ENCODE data around the gene OIT3. TPM values are rescaled to one million over a fixed set of nuclear protein-coding genes. Genes with fewer than 3 reads are reported as not detected.

OIT3 gene
- total RNA-seq, 2 experiments from 2014 or later = not detected

DNA sequence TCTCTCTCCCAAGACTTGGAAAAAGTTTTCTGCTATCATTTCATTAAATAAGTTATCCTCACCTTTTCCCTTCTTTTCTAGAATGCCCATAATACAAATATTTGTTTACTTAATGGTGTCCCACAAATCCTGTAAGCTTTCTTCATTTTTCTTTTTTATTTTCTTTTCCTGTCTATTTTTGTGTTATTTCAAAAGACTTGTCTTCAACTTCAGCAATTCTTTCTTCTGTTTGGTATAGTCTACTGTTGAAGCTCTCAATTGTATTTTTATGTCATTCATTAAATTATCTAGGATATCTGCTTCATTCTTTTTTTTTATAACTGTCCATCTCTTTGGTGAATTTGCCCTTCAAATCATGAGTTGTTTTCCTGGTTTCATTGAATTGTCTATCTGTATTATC lies 86.2 kb downstream of the OIT3 start:
- Histone ChIP-seq H4K20me1 (ENCODE audit: insufficient read depth, low read length) (no peaks in the 10 kb centered on the region), H3K4me1 (ENCODE audit: insufficient read depth, low read length, poor library complexity, severe bottlenecking) (no peaks in the 10 kb centered on the region), H3K36me3 (ENCODE audit: insufficient read depth, low read length) (no peaks in the 10 kb centered on the region), H3K79me2 (ENCODE audit: insufficient read depth, low read depth, low read length) (no peaks in the 10 kb centered on the region), H3K4me2 (ENCODE audit: low read length) (no peak overlapping the region), H3K9me3 (ENCODE audit: low read length) (peaks cover 39% of the 10 kb centered on the region; the same call in 1 of the 2 replicates), H3K9me2 (ENCODE audit: insufficient read depth, low read length) (no peaks in the 10 kb centered on the region), H3K27ac (ENCODE audit: low read depth, low read length, poor library complexity, severe bottlenecking) (no peak overlapping the region), H3K4me3 (ENCODE audit: low read depth, low read length, poor library complexity, severe bottlenecking) (no peak overlapping the region), H2AFZ (ENCODE audit: low read length) (no peak overlapping the region)
- CTCF ChIA-PET (ENCODE audit: unreplicated experiment) = no interaction called here
- DNase-seq (ENCODE audit: low spot score) = no peak
- TF ChIP-seq, protein P1, sequence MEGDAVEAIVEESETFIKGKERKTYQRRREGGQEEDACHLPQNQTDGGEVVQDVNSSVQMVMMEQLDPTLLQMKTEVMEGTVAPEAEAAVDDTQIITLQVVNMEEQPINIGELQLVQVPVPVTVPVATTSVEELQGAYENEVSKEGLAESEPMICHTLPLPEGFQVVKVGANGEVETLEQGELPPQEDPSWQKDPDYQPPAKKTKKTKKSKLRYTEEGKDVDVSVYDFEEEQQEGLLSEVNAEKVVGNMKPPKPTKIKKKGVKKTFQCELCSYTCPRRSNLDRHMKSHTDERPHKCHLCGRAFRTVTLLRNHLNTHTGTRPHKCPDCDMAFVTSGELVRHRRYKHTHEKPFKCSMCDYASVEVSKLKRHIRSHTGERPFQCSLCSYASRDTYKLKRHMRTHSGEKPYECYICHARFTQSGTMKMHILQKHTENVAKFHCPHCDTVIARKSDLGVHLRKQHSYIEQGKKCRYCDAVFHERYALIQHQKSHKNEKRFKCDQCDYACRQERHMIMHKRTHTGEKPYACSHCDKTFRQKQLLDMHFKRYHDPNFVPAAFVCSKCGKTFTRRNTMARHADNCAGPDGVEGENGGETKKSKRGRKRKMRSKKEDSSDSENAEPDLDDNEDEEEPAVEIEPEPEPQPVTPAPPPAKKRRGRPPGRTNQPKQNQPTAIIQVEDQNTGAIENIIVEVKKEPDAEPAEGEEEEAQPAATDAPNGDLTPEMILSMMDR (conservative IDR thresholded peaks at IDR 0.05; ENCODE audit: low read length) = no peak
- TF ChIP-seq EZH2phosphoT487 (IDR thresholded peaks at IDR 0.05; ENCODE audit: borderline replicate concordance, low read depth, low read length) = no peak
- POLR2A ChIA-PET = interaction anchor here (0.7 kb wide), 1 partner anchor 406 kb away, joined by 3 read pairs; no protein-coding TSS in a partner anchor
- no TSS peak for BruUV-seq (replicated peaks)
- intact Hi-C loops (cut with micrococcal nuclease; ENCODE audit: unreplicated experiment) = no loop called here

DNA sequence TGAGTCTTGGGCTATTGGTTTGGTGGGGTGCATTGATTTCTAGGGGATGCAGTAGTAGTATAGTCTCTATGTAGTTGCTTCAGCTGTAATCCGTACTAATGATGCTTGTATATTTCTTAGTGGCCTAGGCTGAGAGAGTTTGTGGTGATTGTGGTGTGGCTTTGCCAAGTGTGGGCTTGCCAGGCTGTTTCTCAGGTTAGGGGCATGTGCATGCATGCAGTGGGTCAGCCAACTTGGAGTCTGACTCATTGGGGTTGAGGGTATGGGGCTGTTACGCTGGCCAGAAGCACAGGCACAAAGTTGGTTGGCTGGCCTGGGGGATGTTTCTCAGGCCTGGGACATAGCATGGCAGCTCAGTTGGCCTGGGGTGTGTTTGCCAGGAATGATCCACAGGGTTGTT lies 86.8 kb downstream of the OIT3 start:
- TF ChIP-seq, protein P1 (conservative IDR thresholded peaks at IDR 0.05; ENCODE audit: low read length) = no peak
- TF ChIP-seq EZH2phosphoT487 (IDR thresholded peaks at IDR 0.05; ENCODE audit: borderline replicate concordance, low read depth, low read length) = no peak
- H3K79me2 ChIP-seq (ENCODE audit: insufficient read depth, low read depth, low read length) = no peaks in the 10 kb centered on the region
- no peaks in the 10 kb centered on the region for H3K36me3 ChIP-seq (ENCODE audit: insufficient read depth, low read length)
- CTCF ChIA-PET (ENCODE audit: unreplicated experiment) = no interaction called here
- H4K20me1 ChIP-seq (ENCODE audit: insufficient read depth, low read length) = no peaks in the 10 kb centered on the region
- H3K4me1 ChIP-seq (ENCODE audit: insufficient read depth, low read length, poor library complexity, severe bottlenecking) = no peaks in the 10 kb centered on the region
- no peak overlapping the region for H3K4me2 ChIP-seq (ENCODE audit: low read length)
- H3K9me2 ChIP-seq (ENCODE audit: insufficient read depth, low read length) = no peaks in the 10 kb centered on the region
- H2AFZ ChIP-seq (ENCODE audit: low read length) = no peak overlapping the region
- POLR2A ChIA-PET = no interaction called here
- intact Hi-C loops (cut with micrococcal nuclease; ENCODE audit: unreplicated experiment) = no loop called here
- no TSS peak for BruUV-seq (replicated peaks)
- no peak for DNase-seq (ENCODE audit: low spot score)
- H3K9me3 ChIP-seq (ENCODE audit: low read length) = peaks cover 36% of the 10 kb centered on the region; the same call in 1 of the 2 replicates
- no peak overlapping the region for H3K27ac ChIP-seq (ENCODE audit: low read depth, low read length, poor library complexity, severe bottlenecking)
- H3K4me3 ChIP-seq (ENCODE audit: low read depth, low read length, poor library complexity, severe bottlenecking) = no peak overlapping the region

DNA sequence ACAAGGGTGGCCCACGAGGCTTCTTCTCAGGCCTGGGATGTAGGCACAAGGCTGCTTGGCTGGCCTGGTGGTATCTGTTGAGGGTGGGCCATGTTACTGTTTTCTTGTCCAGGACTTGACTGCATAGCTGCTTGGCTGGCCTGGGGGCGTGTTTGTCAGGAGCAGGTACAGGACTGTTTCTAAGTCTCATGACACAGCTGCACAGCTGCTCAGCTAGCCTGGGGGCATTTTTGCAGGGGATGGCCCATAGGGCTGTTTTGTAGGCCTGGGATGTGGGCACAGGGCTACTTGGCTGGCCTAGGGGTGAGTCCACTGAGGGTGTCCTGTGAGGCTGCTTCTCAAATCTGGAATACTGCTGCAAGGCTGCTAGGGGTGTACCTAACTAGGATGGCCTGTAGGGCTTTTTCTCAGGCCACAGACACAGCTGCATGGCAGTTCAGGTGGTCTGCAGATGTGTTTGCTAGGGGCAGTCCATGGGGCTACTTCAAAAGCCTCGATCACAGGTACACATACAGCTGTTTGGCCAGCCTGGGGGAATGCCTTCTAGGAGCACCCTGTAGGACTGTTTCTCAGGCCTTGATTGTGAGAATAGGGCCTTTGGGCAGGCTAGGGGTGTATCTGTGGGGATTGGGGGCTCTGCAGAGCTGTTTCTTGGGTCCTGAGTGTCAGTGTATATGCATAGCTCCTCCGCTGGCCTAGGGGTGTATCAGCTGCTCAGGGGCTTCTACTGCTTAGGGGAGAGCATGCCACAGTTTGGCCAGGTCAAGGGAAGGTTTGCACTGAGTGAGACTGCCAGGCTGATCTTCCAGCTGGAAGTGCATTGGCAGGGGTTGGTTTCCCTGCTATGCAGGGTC lies 87.7 kb downstream of the OIT3 start:
- Histone ChIP-seq H3K9me2 (ENCODE audit: insufficient read depth, low read length) (no peaks in the 10 kb centered on the region), H4K20me1 (ENCODE audit: insufficient read depth, low read length) (no peaks in the 10 kb centered on the region), H3K4me3 (ENCODE audit: low read depth, low read length, poor library complexity, severe bottlenecking) (no peak overlapping the region), H3K27ac (ENCODE audit: low read depth, low read length, poor library complexity, severe bottlenecking) (no peak overlapping the region), H3K9me3 (ENCODE audit: low read length) (peaks cover 32% of the 10 kb centered on the region; the same call in 1 of the 2 replicates), H3K4me2 (ENCODE audit: low read length) (no peak overlapping the region), H3K4me1 (ENCODE audit: insufficient read depth, low read length, poor library complexity, severe bottlenecking) (no peaks in the 10 kb centered on the region), H2AFZ (ENCODE audit: low read length) (no peak overlapping the region), H3K79me2 (ENCODE audit: insufficient read depth, low read depth, low read length) (no peaks in the 10 kb centered on the region), H3K36me3 (ENCODE audit: insufficient read depth, low read length) (no peaks in the 10 kb centered on the region)
- no peak for DNase-seq (ENCODE audit: low spot score)
- ChIA-PET CTCF (ENCODE audit: unreplicated experiment) (no interaction called here), POLR2A (interaction anchor here (0.7 kb wide), 1 partner anchor 156 kb away, joined by 3 read pairs; no protein-coding TSS in a partner anchor)
- no TSS peak for BruUV-seq (replicated peaks)
- intact Hi-C loops (cut with micrococcal nuclease; ENCODE audit: unreplicated experiment) = no loop called here
- TF ChIP-seq, protein P1 (conservative IDR thresholded peaks at IDR 0.05; ENCODE audit: low read length) = no peak
- TF ChIP-seq EZH2phosphoT487 (IDR thresholded peaks at IDR 0.05; ENCODE audit: borderline replicate concordance, low read depth, low read length) = no peak
